Left colon (tissue), 2 donors: ENCODE results near the gene UBXN7. TPM values are rescaled to one million over a fixed set of nuclear protein-coding genes. Genes with fewer than 3 reads are reported as not detected.
"Not testable (repeated sequence)": the region's sequence is repeated elsewhere in the genome, so short reads cannot be mapped to it uniquely, and the experiment has no call there.

Source experiments
- ATAC-seq: fragments of 200-7000 bp; cut with Tn5 transposase; one replicate; pipeline ENCODE4 v1.9.1; 2020; ENCODE audit warnings: mild to moderate bottlenecking, moderate library complexity
- DNase-seq, 2 donors: peaks; one replicate each; pipeline ENCODE4 v3.0.0-alpha.2; 2020
- intact Hi-C, 2 donors: fragments of 100-400 bp; cut with DNase I in 1 of 2; cut with micrococcal nuclease in 1 of 2; formaldehyde crosslinking; loops; one replicate each; pipeline versions ENCODE4 v1.11.2 to v1.14.0; 2022; cut with DNase I, micrococcal nuclease
- total RNA-seq, 2 donors: library from RNA; stranded (reverse); fragmentation: NEBNext Ultra II Directional; extraction: Animal tissue kit (Norgen Biotek cat#: 25700); gene quantifications; one replicate each; pipeline ENCODE4 v1.2.1, GENCODE V29; 2021
- donor health status: DM: no; HTN: no; CAD: no.
- donor health status: DM: yes; HTN: yes; CAD: no.

Gene UBXN7
- total RNA-seq, 2 donors from 2014 or later: 25.9 to 35.2 TPM

- ATAC-seq: no peak
- intact Hi-C loops: no loop called here
- DNase-seq: no peak
Measured at GRCh38 chr3:196378146-196378841, 53.9 kb downstream of the UBXN7 start.

DNA sequence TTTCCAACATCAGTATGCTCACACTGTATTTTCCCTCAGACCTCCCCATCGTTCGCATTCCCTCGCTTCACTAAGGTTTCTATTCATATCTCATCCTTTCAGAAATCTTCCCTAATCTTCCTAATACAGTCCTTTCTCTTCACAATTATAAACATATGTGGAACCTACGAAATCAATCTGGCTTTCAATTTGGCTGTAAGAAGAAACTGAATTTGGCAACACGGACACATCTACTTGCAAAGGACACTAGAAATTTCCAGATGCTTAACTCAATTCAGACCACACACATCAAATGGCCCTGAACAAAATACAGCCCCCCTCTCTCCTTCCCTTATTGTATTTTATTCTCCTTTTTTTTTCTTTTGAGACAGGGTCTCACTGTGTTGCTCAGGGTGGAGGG lies 54.9 kb downstream of the UBXN7 start:
- intact Hi-C loops: no loop called here
- DNase-seq: no peak
- no peak for ATAC-seq

GRCh38 chr3:196365736-196366135 lies 66.5 kb downstream of the UBXN7 start:
- no peak for ATAC-seq
- no peak for DNase-seq
- intact Hi-C loops: no loop called here

DNA sequence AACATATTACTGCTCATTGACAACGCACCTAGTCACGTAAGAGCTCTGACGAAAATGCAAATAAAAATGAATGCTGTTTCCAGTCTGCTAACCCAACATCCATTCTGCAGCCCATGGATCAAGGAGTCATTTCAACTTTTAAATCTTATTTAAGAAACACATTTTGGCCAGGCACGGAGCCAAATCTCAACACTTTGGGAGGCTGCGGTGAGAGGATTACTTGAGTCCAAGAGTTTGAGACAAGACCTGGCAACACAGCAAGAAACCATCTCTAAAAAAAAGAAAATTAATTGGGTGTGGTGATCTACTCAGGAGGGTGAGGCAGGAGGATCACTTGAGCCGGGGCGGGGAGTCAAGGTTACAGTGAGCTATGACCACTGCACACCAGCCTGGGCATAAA lies 71.6 kb downstream of the UBXN7 start:
- no peak for ATAC-seq
- intact Hi-C loops: no loop called here
- no peak for DNase-seq

GRCh38 chr3:196358540-196358939 lies 73.7 kb downstream of the UBXN7 start:
- ATAC-seq, DNase-seq, intact Hi-C loops: not testable (repeated sequence)

- intact Hi-C loops: no loop called here
- DNase-seq (no peak), ATAC-seq (no peak)
Measured at GRCh38 chr3:196357905-196358304, 74.3 kb downstream of the UBXN7 start.

- intact Hi-C loops: no loop called here
- ATAC-seq (no peak), DNase-seq (no peak)
Measured at GRCh38 chr3:196356556-196356955, 75.7 kb downstream of the UBXN7 start.

DNA sequence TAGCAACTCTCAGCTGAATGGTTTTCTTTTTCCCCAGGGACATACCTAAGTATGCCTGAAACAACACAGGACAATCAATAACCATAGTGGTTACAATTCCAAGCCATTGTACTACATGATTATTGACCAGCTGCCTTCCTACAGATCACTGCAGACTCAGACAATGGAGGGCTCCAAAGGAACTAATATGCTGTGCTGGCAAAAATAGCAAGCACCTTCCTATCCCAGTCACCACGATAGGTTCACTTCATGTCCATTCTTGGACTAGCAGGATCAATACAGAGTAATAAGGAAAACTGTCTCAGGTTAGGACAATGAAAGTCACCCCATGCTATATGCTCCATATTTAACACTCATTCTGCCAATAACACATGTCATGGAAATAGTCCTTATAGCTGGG lies 76.6 kb downstream of the UBXN7 start:
- intact Hi-C loops: no loop called here
- ATAC-seq (no peak), DNase-seq (no peak)

DNA sequence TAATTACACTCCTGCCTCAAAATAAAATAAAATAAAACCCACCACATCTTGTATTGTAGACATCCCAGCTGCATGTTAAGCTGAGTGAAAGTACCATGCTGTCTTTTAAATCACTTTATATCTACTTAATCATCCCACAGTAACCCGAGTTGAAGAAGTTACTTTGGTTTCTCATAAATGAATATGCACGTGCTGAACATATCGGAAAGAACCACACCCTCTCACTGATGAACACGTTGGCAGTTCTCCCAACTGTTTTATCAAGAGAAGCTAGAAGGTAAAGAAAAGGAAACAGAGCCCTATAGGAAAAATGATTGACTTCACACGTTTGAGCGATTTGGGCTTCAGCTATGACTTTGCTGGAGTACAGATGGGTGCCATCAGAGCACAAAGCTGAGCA lies 78.1 kb downstream of the UBXN7 start:
- ATAC-seq: no peak
- DNase-seq: no peak
- intact Hi-C loops: no loop called here

GRCh38 chr3:196351541-196351940 lies 80.7 kb downstream of the UBXN7 start:
- ATAC-seq (no peak), DNase-seq (no peak)
- intact Hi-C loops: no loop called here

GRCh38 chr3:196350067-196350466 lies 82.2 kb downstream of the UBXN7 start:
- intact Hi-C loops: no loop called here
- DNase-seq (no peak), ATAC-seq (no peak)

DNA sequence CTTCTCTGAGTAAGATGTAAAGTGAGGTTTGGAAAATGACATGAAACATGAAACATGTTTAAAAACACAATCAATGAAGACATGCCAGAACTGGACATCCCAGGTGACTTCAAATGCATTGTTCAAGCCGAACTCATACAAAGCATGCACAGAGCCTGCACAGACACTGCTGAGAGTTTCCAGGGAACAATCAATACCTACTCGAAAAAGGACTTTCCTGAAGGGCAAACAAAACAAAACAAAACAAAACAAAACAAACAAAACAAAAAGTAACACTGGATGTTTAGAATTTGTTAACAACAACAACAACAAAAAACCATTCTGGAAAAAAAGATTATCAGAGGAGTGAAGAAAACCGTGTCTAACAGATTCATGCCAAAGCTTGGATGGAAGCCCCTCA lies 83.5 kb downstream of the UBXN7 start:
- DNase-seq: no peak
- no peak for ATAC-seq
- intact Hi-C loops: no loop called here

GRCh38 chr3:196344663-196345062 lies 87.6 kb downstream of the UBXN7 start:
- ATAC-seq (no peak), DNase-seq (no peak)
- intact Hi-C loops: no loop called here

DNA sequence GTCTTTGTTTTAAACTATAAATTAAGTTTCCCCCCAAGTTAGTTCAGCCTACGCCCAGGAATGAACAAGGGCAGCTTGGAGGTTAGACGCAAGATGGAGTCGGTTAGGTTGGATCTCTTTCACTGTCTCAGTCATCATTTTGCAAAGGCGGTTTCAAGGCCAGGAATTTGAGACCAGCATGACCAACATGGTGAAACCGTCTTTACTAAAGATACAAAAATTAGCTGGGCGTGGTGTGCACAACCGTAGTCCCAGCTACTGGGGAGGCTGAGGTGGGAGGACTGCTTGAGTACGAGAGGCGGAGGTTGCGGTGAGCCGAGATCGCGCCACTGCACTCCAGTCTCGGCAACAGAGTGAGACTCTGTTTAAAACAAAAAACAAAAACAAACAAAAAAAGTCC lies 88.3 kb downstream of the UBXN7 start:
- DNase-seq, intact Hi-C loops: not testable (repeated sequence)

DNA sequence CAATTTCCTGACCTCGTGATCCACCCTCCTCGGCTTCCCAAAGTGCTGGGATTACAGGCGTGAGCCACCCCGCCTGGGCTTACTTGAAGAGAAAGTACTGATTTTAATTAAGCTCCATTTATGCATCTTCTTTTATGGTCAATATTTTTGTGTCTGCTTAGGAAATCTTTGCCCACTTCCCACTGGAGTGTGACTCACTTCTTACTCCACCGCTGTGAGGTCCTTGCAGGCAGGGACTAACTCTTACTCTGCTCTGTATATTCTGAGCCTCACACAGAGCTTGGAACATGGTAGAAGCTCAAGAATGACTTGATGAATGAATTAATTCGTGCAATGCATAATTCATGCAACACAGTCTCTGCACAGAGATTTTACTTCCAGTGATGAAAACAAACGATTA lies 91.1 kb downstream of the UBXN7 start:
- intact Hi-C loops: no loop called here
- DNase-seq: no peak
- no peak for ATAC-seq

More for the DNA sequence above, 88.3 kb downstream of the UBXN7 start:
- ATAC-seq: not testable (repeated sequence)

GRCh38 chr3:196340466-196340865 lies 91.8 kb downstream of the UBXN7 start:
- ATAC-seq (no peak), DNase-seq (no peak)
- intact Hi-C loops: no loop called here

DNA sequence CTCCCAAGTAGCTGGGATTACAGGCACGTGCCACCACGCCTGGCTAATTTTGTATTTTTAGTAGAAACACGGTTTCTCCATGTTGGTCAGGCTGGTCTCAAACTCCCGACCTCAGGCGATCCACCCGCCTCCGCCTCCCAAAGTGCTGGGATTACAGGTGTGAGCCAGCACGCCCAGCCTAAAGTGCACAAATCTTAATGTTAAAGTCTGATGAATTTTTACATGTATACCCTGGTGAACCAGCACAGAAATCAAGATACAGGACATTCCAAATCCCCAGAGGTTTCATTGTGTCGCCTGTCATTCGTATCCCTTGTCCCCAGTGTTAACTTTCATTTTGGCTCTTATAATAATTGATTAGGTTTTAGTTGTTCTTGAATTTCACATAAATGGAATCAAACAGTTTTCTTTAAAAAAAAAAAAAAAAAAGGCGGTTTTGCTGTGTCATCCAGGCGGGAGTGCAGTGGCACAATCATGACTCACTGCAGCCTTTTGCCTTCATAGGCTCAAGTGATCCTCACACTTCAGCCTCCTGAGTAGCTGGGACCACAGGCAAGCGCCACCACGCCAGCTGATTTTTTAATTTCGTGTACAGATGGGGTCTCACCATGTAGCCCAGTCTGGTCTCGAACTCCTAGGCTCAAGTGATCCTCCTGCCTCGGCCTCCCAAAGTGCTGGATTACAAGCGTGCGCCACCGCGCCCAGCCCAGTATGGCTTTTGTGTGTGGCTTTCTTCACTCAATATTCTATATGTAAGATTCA lies 92.6 kb downstream of the UBXN7 start:
- DNase-seq: no peak
- intact Hi-C loops: no loop called here

GRCh38 chr3:196339044-196339443 lies 93.2 kb downstream of the UBXN7 start:
- ATAC-seq: no peak
- DNase-seq: no peak
- intact Hi-C loops: no loop called here

More for the DNA sequence above, 92.6 kb downstream of the UBXN7 start:
- ATAC-seq: no peak

DNA sequence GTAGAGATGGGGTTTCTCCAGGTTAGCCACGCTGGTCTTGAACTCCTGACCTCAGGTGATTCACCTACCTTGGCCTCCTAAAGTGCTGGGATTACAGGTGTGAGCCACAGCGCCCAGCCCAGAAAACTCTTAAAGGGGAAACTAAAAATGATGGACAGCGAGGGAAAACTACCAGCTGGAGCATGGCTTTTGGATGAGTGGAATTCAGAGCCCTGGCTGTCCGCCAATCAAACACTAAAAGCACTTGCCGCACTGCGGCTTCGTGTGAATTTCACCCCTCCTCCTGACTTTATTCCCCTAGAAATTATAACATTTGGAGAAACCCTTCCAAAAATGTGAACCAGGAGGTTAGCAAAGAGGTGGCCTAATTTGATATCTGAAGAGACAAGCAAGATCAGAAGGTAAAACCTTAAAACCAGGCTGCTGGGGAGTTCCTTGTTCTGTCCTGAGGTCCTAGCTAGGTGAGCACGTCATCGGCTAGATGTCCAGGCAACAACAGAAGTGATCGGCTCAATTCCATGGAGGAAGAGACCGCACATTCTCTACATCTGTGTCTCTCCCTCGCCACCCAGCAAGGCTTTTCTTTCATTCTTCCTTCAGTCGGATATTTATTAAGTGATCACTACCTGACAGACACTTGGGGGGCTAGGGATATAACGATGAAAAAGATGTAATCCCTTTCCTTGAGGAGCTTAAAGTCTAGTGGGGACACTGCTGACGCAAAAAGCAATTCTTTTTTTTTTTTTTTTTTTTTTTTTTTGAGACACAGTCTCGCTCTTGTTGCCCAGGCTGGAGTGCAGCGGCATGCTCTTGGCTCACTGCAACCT lies 95.7 kb downstream of the UBXN7 start:
- intact Hi-C loops: no loop called here
- ATAC-seq (no peak), DNase-seq (no peak)

DNA sequence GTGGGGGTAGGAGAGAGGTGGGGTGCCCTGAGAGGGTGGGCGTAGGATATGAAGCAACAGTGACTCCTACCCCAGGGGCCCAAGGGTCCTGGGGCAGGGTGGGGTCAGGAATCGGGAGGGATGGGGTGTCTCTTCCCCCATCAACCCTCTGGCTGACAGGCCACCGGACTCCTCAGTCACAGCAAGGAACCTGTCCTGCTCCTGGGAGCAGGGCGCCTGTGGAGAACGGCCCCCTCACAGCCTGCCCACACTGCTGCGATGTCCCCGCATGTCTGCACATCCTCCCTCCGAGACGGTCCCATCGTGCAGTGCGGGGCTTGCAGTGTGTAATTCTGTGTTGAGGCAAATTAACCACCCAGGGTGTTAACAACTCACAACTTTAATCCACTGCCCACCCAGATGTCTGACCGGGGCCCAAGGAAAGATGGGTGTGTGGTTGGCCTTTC lies 96.7 kb downstream of the UBXN7 start:
- ATAC-seq (no peak), DNase-seq (no peak)
- intact Hi-C loops: no loop called here
